HG02840 (cell line): Measurements from ENCODE around the gene SMIM35.

ENCODE experiments used
- ATAC-seq: cut with Tn5 transposase; IDR thresholded peaks from one replicate; pipeline ENCODE4 v1.9.1; 2021; ENCODE audit warnings: mild to moderate bottlenecking, moderate library complexity, moderate number of reproducible peaks; ENCODE audit not compliant: unreplicated experiment, low FRiP score

Gene SMIM35

DNA sequence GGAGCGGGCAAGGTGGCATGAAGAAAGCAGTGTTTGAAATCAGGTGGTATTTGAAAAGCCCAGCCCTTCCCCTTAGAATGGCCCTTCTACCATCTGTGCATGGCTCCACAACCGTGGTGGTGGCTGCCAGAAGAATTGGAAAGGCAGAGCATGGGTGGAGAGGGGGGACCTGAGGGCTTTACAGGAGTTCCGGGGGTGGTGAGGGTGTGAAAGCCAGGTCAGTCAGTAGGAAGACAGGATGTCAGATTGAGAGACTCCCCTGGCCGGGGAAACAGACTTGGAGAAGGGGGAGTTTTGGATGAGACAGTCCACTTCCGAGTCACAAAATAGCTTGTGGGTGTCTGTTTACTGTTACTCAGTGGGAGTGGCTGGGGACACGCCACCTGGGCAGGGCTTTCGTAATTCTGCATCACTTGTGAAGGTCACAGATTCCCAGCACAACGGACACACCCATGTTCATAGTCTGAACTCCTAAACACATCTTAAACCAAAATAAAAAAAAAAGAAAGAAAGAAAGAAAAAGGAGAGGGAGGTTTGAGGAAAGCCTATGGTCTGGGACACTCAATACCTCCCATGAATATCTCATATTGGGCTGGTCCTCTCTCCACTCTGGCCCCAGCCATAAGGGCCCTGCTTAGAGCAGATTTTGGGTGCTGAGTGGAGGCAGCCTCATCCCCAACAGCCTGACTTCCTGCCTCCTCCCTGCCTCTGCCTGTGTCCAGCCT lies 24.4 kb upstream of the SMIM35 start:
- ATAC-seq = no peak

GRCh38 chr11:118109231-118109630 lies 22.5 kb upstream of the SMIM35 start:
- ATAC-seq = no peak

- no peak for ATAC-seq
Measured at GRCh38 chr11:118108513-118108912, 21.8 kb upstream of the SMIM35 start.

DNA sequence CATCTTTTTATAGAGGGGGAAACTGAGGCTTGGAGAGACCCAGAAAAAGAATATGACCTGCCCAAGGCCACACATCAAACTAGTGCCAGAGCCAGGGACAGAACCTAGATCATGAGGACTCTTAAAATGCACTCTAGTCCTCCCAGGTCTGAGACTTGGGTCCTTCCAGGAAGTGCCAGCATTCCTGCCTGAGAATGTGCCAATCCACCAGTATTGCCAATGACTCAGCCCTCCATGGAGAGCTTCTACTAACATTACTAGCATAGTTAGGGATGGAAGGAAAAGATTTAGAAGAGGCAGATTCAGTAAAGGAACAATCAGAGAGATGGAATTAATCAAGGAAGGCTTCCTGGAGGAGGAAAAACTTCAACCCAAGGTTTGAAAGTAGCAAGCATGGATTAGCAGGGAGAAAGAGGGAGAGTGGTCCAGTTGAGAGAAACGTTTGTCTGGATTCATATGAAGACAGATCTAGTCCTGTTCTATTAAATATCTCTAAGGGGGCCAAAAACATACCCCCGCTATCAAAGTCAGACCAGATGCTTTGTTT lies 20.1 kb upstream of the SMIM35 start:
- ATAC-seq = no peak

DNA sequence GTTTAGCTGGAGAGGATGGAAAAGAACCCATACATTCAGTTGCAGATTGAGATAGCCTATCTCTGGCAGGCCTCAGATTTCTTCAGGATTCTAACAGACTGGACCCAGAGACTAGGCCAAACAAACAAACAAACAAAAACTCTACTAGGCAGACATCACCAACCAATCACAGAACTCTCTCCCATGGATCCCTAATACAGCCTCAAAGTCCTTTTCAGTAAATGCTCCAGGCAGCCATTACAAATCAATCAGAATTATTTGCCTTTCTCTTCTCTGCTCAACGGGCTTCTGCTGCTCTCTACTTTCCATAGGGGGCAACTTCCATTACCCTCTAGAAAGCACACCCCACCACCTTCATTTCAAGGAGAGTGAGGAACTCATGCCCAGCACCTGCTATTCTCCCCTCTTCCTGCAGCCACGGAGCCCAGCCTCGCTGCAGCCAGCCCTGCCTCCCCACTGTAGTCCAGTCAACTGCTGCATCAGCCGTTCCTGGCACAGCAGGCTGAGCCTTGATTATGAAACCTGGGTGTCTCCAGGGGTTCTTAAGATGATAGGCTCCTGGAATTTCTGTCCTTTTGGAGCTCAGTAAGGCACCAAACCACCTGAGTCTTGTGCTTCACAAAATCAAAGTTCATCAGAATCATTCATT lies 19.0 kb upstream of the SMIM35 start:
- no peak for ATAC-seq

DNA sequence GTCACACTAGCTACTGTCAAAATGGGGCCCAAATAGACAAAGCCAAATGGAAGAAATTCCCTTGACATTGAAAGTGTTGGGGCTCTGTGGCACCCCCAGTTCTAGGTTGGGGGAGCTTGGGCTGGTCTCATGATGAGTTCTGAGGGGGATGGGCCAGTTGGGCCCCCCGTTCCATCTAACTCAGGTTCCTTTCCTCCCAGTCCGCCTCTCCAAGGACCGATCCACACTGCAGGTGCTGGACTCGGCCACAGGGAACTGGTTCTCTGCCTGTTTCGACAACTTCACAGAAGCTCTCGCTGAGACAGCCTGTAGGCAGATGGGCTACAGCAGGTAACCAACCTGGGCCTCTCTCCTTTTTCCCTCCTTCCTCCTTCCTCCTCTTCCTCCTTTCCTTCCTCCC lies 17.7 kb upstream of the SMIM35 start:
- no peak for ATAC-seq

DNA sequence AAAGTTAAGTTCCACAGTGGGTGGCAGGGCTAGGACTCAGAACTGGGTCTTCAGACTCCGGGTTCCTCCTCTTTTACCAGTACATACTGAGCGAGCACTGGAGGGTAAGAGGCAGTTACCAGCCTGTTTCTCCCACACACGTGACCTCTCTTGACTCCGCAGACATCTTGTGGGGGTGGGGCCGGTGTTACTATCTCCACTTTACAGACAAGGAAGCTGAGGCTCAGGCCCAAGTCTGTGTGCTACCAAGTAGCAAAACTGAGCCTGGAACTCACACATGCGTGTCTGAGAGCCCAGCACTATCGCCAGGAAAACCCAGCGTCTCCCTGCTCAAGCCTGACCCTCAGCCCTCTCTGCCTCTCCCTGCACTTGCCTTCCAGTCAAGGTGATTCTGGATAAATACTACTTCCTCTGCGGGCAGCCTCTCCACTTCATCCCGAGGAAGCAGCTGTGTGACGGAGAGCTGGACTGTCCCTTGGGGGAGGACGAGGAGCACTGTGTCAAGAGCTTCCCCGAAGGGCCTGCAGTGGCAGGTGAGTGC lies 16.0 kb upstream of the SMIM35 start:
- no peak for ATAC-seq

- no peak for ATAC-seq
Measured at GRCh38 chr11:118100691-118101232, 14.0 kb upstream of the SMIM35 start.

GRCh38 chr11:118099838-118100556 lies 13.2 kb upstream of the SMIM35 start:
- no peak for ATAC-seq

DNA sequence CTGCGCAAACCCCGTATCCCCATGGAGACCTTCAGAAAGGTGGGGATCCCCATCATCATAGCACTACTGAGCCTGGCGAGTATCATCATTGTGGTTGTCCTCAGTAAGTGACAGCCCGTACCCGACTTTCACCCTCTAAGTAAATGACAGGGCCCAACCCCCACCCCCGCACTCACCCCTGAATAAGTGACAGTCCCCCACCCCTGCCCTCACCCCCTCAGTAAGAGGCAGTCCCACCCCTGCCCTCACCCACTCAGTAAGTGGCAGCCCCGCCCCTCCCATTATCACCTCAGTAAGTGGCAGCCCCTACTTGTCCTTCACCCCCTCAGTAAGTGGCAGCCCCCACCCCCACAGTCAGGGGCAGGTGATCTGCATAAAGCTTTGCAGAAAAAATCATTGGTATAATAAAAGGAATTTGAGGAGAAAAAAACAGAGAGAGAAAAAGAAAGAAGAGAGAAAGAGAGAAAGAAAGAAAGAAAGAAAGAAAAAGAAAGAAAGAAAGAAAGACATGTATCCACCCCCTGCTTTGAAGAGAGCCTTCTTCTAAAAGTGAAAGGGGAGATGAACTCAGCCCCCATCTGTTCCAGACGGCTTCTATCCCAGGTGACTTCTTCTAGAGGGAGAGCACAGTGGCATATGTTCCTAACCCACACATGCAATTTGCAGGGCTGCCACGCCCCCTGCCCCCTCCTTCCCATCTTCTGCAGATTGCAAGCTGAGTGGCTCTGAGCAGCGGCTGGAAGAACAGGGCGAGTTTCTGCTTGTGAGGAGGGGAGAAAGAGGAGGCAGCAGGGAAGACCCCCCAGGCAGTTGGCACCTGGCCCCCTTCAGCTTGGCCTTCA lies 12.5 kb upstream of the SMIM35 start:
- no peak for ATAC-seq

DNA sequence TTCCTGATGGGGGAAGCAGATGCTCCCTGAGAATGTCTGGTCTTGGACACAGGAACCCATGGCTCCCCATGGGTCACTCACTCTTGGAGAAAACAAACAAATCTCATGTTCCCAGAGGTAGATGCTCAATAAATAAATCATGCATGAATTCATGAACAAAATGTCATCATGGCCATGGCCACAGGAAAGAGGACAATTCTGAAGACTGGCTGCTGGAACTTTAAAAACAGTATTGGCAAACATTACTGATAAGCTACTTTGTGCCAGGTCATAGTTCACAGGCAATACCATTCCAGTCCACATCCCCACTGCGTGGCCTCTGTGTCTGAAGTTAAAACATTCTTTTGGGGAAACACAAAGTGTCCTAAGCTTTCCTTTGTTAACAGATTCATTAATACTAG lies 9.2 kb upstream of the SMIM35 start:
- no peak for ATAC-seq

GRCh38 chr11:118095493-118095892 lies 8.7 kb upstream of the SMIM35 start:
- no peak for ATAC-seq

DNA sequence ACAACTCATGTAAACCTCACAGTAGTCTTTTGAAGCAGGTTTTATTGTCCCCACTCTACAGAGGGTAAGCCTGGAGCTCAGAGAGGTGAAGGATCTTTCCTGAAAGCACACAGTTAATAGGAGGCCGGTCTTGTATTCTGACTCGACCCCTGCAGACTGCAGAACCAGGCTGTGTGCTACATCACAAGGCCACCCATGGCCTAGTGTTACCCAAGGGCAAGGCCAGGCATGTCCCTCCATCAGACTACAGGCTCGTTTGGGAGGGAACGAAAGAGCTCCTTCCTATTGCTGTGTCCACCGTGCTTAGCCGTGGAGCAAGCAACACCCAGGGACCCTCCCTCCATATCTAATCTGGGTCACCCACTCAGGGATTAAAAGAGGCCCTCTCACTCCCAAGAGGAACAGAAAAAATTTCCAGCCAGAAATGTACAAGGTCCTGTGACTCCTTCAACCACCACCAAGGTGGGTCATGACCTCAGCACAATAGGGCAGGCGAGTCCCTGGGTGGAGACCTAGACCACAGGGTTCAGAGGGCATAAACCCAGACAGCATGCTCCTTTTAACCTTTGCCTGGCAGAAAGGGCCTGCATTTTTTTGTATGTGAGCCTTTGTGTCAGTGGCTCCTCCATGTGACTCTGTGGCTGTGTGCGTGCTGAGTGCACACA lies 6.3 kb upstream of the SMIM35 start:
- no peak for ATAC-seq

- ATAC-seq = no peak
Measured at GRCh38 chr11:118091690-118092089, 4.9 kb upstream of the SMIM35 start.

DNA sequence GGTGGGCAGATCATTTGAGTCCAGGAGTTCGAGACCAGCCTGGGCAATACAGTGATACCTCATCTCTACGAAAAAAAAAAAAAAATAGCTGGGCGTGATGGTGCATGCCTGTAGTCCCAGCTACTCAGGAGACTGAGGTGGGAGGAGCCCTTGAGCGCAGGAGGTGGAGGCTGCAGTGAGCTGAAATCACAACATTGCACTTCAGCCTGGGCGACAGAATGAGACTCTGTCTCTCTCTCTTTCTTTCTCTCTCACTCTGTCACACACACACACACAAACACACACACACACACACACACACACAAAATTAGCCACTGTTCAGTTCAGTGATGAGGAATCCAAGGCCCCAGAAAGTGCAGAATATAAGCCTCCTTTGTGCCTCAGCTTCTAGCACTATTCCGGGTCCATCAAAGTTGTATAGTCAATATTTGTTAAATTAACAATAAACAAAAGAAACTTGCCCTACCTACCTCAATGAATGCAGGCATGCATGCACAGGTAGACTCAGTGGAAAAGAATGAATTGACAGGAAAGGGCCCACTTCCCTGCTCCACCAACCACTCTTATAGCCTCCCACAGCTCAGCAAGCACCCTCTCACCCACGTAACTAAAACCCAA lies 3.9 kb upstream of the SMIM35 start:
- ATAC-seq = no peak

- no peak for ATAC-seq
Measured at GRCh38 chr11:118088531-118088930, 1.8 kb upstream of the SMIM35 start.

DNA sequence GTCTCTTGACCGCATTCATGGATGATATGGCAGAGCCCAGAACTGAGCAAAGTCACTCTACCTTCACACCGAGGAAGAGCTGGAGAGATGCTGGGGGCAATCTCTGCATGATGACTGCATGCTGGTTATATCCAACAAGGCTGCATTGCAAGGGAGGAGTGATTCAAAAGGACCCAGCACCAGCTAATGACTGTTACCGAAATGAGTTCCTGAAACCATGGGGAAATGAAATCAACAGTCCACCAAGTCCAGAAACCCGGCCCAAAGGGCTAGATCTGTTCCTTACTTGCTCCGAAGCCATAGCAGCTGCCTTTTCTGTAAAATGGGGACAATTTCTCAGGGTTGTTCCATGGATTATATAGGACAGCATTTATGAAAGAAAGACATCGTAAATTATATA lies 1.2 kb upstream of the SMIM35 start:
- ATAC-seq = no peak

DNA sequence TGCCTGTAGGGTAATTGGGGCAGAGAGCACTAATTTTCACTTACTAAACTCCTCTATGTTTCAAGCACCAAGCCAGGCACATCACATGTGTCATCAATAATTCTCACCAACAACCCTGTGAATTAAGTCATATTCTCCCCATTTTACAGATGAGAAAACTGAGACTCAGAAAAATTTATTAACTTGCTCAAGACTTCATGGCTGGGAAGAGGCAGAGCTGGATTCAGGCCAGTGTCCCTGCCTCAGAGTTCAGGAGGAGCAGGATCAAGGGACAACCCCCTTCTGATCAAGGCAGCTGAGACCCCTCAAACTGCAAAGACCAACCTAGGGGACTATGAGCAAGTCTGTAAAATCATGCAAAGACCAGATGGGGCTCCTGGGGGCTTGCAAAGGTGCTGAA lies 2.1 kb downstream of the SMIM35 start:
- no peak for ATAC-seq

DNA sequence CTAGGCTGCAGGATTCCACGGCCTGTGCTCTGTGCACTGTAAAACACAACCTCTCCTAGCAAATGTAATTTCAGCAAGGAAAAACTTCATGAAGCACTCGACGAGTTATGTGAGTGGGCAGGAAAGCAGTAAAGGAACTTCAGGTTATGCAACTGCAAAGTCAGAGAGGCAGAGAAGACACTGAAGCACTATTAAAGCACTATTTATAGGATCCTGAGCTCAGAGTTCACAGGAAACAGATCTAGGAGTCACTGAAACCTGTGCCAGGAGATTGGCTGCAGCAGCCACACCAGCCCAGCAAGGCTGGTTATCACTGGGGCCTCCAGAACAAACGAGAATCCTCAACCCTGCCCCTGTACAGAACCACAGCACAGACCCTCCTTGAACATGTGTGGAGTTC lies 2.5 kb downstream of the SMIM35 start:
- ATAC-seq = no peak
